NCI-H82 treated with DMSO at 0.1 percent for 48 hours (cell line): ENCODE measurements around the gene SCN4A.

Source experiments
- DNase-seq: peaks from one replicate; lab custom pipeline; 2025; ENCODE audit not compliant: unreplicated experiment; lab: John Stamatoyannopoulos, UW

SCN4A gene

DNA sequence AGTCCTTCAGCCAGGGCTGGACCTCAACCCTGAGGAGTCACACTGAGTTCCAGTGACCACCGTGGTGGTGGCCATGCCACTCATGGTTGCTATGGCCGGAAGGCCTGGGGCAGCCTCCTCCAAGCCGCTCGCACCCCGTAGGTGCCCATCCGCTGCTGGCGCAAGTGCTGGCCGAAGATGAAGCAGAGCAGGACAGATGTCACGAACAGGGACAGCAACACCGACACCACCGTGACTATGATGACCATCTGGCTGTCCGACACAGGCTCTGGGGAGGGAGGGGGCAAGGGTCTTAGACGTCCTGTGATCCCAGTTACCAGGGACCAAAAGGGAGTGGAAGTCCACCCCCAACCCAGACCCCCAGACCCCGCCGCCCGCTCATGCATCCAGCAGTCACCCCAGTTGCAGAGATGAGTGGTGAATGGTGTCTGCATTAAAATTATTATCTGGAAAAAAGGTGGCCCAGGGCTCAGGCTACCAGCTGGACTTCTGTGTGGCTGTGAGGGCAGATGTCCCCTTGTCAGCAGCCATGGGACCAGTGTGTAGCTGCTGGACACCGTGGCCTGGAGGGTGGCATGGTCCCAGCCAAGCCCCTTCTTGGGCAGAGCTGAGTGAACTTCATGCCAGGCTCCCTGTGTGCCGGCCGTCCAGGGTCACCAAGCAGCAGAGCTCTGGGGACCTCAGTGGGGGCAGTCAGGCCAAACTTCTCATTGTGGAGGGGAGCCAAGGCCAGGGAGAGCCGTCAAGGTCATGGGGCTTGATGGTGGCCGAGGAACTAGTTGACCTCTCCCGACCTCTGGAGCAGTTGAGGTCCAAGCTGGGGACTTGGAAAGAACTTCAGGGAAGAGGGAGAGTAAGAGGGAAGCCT is 30.2 kb upstream of the SCN4A start:
- DNase-seq = no peak

DNA sequence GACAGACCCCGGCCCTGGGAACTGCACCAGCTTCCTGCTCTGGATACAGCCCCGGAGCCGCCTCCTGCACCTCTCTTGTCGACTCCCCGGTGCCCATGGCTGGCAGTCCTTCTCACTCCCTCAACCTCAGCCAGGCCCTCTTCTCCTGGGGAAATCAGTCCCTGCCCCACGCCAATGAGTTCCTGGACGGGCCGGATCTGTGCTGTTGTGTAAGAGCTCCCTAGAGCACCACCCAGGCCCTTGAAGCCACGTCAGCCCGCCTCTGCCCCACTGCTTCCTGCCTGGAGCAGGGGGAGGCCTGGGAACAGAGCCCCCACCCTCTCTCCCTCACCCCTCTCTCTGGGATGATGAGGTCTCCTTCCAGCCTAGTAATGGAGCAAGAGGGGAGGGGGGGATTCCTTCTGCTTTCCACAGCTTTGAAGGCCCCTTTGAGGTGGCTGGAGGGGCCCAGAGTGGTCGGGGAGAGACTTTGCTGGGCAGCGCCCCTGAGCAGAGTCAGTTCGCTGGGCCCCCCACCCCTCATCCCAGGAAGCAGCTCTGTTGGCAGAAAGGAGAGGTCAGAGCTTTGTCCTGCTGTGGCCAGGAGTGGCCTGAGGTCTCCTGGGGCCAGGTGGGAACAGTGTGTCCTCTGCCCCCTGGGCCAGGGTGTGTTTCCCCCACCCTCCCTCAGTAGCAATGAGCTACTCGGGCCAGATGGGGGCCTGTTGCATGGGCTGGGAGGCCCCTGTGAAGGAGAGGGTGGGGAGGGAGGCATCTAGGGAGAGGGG is 29.2 kb upstream of the SCN4A start:
- no peak for DNase-seq

DNA sequence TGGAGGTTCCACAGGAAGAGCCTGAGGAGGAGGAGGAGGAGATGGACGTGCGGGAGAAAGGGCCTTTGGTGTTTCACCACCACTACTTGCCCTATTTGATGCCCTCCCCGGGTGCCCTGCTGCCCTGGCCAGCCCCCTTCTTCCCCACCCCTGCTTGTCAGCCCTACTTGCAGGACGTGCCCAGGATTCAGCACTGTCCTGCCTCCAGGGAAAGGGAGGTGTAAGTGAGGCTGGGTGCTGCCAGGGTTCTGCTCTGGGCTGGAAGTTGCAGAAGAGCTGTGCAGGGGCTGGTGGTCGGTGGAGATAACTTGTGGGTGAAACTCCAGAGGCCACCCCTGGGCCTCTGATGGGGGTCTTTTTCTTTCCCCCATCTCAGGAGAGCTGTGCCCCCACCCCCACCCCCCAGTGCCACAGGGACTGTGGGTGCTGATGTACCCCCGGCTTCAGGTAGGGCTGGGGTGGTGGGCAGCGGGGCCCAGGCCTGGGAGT is 28.4 kb upstream of the SCN4A start:
- no peak for DNase-seq

GRCh38 chr17:63999680-64000531 is 27.2 kb upstream of the SCN4A start:
- DNase-seq = no peak

DNA sequence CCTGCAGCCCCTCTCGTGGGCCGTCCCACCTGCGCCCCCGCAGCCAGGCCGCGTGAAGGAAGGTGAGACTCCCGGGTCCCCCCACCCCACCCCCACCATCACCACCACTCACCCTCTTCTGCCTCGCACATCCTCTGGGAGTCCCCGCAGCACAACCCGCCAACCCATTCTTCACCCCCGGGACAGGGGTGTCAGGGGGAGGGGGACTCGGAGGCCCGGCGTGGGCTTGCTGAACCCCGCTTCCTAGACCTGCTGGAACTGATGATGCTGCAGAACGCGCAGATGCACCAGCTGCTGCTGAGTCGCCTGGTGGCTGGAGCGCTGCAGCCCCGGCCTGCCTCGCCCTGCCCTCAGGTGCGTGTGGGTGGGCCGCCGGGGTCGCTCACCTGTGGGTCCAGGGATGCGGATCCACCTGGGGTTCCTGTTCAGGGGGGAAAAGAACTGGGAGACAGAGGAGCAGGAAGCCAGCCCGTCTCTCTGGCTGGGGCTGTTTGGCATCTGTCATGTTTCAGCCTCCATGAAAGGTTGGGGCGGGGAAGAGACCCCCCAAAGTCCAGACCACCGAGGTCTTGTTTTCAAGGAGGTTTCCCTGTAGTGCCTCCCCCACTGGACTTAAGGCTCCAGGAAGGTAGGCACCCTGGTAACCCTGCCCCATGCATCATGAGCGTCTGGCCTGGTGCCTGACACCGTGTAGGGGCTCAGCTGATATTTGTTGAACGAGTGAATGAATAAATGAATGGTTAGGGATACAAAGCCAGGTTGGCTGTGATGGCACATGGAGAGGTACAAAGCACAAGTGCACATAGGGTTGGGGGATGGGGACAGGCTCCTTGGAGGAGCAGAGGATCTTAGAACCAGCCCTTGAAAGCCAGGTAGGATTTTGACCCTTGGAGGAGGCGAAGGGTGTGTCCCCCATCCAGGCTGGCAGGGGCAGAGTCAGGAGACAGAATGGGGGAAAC is 26.3 kb upstream of the SCN4A start:
- DNase-seq = no peak

DNA sequence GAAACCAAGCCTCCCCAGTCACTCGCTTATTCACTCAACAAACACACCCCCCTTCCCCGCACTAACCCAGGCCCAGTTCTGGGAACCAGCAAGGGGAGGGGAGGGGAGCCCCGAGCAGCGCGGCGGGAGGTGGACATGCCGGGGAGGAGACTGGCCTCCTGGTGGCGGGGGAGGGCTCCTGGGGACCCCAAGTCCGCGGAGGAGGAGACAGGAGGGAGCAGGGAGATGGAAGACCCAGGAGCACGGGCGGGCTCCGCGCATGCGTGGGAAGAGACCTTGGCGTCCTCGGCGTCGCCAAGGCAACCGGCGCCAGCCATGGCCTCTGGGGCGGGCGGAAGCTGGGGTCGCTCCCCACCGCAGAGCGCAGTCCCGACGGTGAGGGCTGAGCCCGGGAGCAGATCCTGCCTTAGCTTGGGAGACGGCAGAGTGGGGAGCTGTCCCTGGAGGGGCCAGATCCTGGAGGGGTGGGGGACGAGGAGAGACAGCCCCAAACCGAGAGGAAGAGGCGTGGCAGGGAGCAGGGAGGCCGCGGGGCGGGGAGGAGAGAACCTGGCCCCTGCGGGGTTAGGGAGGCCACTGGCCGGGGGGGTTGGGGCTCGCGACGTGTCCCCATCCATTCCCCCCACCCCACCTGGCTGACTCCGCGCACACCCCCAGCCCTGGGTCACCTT is 25.5 kb upstream of the SCN4A start, which contains the start of gene PRR29:
Gene PRR29, plus strand, starts transcription at position 302 of the 671 bp plus-strand sequence. Its CDS starts 14 bp downstream, at position 316.
- DNase-seq = peak; percentile 9

- DNase-seq = no peak
Measured at GRCh38 chr17:63997341-63998048, 24.8 kb upstream of the SCN4A start.

- DNase-seq = no peak
Measured at GRCh38 chr17:63996430-63997182, 23.9 kb upstream of the SCN4A start.

DNA sequence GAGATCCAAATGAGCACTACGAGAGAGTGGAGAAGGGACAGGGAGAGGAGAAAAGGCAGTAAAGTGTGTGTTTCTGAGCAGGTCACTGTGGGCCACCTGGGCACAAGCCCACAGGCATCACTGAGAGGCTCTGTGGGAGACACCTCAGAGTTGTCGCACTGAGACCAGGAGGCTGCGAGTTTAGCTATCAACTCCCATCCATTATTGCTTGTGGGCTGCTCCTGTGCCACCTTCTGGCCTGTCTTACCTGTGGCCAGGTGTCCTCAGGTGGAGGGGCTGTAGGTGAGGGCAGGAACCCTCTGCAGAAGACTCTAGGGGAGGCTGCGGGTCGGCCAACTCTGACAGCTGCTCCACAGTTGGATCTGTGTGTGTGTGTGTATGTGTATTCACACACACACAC is 22.9 kb upstream of the SCN4A start:
- DNase-seq = no peak

DNA sequence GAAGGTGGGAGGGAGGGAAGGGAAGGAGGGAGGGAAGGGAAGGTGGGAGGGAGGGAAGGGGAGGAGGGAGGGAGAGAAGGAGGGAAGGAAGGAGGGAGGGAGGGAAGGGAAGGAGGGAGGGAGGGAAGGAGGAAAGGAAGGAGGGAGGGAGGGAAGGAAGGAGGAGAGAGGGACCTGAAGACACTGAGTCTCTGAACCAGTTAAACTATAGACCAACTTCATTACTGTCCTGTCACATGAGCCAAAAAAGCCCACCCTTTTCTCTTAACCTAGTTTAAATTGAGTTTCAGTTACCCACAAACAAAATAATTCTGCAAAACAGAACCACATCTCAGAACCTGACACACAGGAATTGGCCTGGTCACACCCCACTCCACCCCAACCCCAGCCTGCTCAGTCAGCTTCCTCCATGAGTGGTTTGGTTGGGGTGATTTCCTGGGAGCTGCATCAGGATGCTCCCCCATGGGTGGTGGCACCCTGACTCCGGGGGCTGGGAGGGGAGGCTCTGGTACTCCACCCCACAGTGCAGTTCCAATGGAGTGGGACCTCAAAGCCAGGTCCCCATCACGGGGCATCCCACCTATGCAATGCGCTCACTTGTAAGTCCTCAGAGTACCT is 20.8 kb upstream of the SCN4A start:
- DNase-seq = no peak

- DNase-seq = no peak
Measured at GRCh38 chr17:63991611-63992010, 18.9 kb upstream of the SCN4A start.

- no peak for DNase-seq
Measured at GRCh38 chr17:63989622-63990345, 17.1 kb upstream of the SCN4A start.

- no peak for DNase-seq
Measured at GRCh38 chr17:63988741-63989621, 16.3 kb upstream of the SCN4A start.

DNA sequence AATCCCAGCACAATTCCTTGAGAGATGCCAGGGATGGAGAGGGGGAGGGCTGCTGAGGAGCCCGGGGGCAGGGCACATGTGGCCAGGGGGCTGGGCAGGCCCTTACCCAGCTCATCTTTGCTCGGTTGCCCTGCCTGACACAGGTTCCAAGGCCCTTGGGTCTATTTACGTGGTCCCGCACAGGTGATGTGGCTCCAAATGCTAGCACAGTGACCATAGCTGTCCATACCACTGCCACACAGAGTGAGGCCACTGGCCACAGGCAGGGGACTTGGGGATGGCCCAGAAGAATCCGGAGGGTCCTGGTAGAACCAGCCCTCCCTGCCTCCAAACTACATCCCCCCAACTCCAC is 15.4 kb upstream of the SCN4A start:
- no peak for DNase-seq

DNA sequence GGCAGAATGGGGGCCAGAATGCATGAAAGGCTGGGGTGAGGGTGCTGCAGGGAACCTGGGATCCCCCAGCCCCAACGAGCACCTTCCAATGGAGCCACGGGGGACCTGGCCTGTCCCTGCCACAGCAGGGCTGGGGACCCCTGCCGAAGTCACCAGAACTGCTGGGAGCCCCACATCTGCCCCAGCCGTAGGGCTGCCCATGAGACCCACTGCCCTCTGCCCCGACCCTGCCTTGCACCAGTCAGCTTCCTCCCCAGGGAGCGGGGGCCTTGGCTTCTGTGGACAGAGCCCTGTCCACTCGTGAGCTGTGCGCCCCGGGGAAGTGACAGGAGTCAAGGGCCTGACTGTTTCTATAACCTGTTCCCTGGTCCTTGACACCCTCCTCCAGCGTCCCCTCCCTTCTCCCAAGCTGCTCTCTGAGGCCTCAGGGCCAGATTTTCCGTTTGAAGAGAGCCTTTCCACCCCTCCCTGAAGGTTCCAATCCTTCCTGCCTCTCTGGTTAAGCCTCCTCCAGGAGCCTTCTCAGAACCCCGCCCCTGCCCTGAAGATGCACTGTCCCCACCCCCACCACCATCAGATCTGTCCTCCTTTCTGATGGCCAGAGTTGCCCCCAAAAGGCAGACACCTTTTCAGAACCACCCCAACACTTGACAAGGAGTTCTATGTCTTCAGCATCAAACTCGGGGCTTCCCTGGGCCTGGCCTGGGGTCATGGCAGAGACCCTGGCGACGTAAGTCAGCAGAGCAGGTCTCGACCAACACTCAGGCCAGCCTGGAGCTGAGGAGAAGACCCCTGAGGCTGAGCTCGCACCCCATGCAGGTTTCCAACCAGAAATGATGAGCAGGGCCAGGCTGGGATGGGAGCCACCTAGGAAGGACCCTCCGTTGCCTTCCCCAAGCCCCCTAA is 14.8 kb upstream of the SCN4A start:
- DNase-seq = peak; percentile 21
